Fibroblast of villous mesenchyme (primary cell): ENCODE data around the gene TBKBP1. TPM values are rescaled to one million over a fixed set of nuclear protein-coding genes. Genes with fewer than 3 reads are reported as not detected.

Experiments used
- DNase-seq: peaks from one replicate; pipeline ENCODE4 v3.0.0-alpha.2; 2010; ENCODE audit warnings: low read depth
- H3K4me3 ChIP-seq: 2 replicates; pipeline ENCODE4 v1.5.1; 2011; ENCODE audit warnings: low read depth, mild to moderate bottlenecking, low read length
- CTCF ChIP-seq: IDR thresholded peaks from 2 replicates; pipeline ENCODE4 v1.5.1; 2012; ENCODE audit warnings: low read depth, mild to moderate bottlenecking, low read length; ENCODE audit not compliant: insufficient read depth
- total RNA-seq: library from RNA; depleted of rRNA; stranded (reverse); fragments of >200 nt; gene quantifications from 2 replicates; pipeline ENCODE4 v1.2.3, GENCODE V29; 2012

Gene TBKBP1
- total RNA-seq, 1 donor: 11.2 TPM

DNA sequence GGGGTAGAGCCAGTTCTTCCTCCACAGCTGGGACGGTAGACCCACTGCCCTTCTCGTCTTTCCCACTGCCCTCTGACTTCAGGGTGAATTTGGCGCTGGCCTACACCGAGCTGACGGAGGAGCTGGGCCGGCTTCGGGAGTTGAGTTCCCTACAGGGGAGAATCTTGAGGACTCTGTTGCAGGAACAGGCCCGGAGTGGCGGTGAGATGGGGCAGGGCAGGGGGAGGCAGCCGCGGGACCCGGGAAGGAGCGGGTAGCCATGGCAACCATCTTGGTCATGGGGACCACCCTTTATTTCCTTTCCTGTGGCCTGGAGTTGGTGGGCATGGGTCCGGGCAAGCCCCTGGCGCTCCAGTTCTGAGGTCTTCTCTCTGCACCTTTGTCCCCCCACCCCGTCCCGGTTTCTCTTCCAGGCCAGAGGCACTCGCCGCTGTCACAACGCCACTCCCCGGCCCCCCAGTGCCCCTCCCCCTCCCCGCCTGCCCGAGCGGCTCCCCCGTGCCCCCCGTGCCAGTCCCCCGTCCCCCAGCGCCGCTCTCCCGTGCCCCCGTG is 14.4 kb downstream of the TBKBP1 start:
- TF ChIP-seq CTCF: no peak
- DNase-seq: no peak
- H3K4me3 ChIP-seq: no peak overlapping the region

GRCh38 chr17:47708864-47709541 is 15.0 kb downstream of the TBKBP1 start:
- TF ChIP-seq CTCF: no peak
- DNase-seq: peak; percentile 25
- no peak overlapping the region for H3K4me3 ChIP-seq

DNA sequence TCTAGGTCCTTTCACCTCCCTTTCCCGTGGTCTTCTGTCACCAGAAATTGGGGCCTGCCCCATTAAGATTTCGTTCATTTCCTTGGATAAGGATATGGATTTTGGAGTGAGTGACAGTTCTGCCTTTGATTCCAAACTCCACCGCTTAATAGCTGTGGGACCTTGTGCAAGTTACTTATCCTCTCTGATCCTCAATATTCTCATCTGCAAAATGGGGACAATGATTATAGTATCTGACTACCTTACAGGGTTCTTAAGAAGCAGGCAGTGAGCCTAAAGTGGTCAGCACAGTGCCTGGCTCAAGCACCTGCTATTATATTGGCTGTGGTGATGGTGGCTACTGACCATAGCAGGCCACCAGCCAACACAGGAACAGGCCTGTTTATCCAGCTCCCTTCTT is 15.6 kb downstream of the TBKBP1 start:
- H3K4me3 ChIP-seq: no peak overlapping the region
- TF ChIP-seq CTCF: no peak
- DNase-seq: no peak

GRCh38 chr17:47711366-47712099 is 17.6 kb downstream of the TBKBP1 start:
- no peak for DNase-seq
- TF ChIP-seq CTCF: no peak
- H3K4me3 ChIP-seq: no peak overlapping the region

DNA sequence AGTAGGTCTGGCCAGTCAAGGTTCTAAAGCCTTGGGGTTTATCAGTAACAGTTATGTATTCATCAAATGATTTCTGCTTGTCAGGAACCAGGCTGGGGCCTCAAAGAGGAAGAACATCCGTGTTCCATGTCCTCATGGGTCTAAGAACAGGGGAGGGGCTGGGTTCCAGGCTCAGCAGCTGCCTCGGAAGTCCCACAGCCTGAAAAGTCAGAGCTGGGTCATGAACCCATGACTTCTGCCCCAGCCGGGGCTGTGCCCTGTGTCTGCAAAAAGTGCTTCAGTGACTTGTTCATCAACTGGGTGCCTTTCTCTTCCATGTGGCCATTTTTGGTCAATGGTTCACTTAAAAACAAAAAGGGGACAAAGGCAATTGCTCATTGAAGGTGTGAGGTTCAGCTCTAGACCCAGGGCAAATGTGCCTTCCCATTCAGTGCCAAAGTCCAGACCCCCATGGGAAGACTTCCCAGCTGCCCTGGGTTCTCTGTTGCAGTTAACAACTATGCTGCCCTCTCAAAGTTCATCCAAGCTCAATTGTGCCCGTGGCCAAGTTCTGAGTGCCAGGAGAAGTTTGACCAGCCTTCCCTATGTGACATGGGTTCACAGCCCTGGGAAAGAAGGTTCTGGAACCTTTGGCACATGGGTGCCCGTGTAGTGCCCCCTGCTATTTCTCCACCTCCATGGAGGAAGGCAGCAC is 18.5 kb downstream of the TBKBP1 start:
- DNase-seq: no peak
- no peak for TF ChIP-seq CTCF
- no peak overlapping the region for H3K4me3 ChIP-seq

GRCh38 chr17:47713980-47714700 is 20.2 kb downstream of the TBKBP1 start:
- peak; percentile 15 for TF ChIP-seq CTCF

More at GRCh38 chr17:47713980-47714700, 20.2 kb downstream of the TBKBP1 start:
- H3K4me3 ChIP-seq: no peak overlapping the region
- no peak for DNase-seq
